Common myeloid progenitor, CD34-positive (primary cell): Measurements from ENCODE around the gene RIC8B.

ENCODE experiments used
- CTCF ChIA-PET: fragments of 350-600 bp; sonication (Branson Sonifier 250); formaldehyde crosslinking; loops from one replicate; lab custom pipeline; 2021; ENCODE audit warnings: antibody characterized with exemption; lab: Charles Lee
- POLR2A ChIA-PET: fragments of 350-600 bp; sonication (Branson Sonifier 250); formaldehyde crosslinking; loops from one replicate; lab custom pipeline; 2021; ENCODE audit warnings: antibody characterized with exemption; lab: Charles Lee
- DNase-seq, 3 donors: peaks; one replicate each; pipeline versions ENCODE4 v3.0.0 to v3.0.0-alpha.2; 2013
- H3K27ac ChIP-seq, 2 experiments: 1 replicate in 1 of 2; 2 replicates in 1 of 2; pipeline ENCODE4 v1.7.0; 2013; ENCODE audit warnings: inconsistent platforms in 2 of 2, low read length in 2 of 2, mild to moderate bottlenecking in 2 of 2, low read depth in 1 of 2, moderate library complexity in 1 of 2; ENCODE audit not compliant: severe bottlenecking in 2 of 2, insufficient read depth in 1 of 2, poor library complexity in 1 of 2
- H3K27me3 ChIP-seq, 5 experiments: replicated peaks in 2 of 5; 1 replicate in 3 of 5; 2 replicates in 2 of 5; pipeline versions ENCODE4 v1.6.1 to v1.7.0; 2013; ENCODE audit warnings: low read length in 4 of 5, mild to moderate bottlenecking in 2 of 5, moderate library complexity in 2 of 5, inconsistent platforms in 1 of 5; ENCODE audit not compliant: insufficient read depth in 5 of 5, control insufficient read depth in 4 of 5
- H3K36me3 ChIP-seq, 4 experiments: 1 replicate in 2 of 4; 2 replicates in 2 of 4; pipeline versions ENCODE4 v1.6.1 to v1.7.0; 2013; ENCODE audit warnings: low read length in 3 of 4, control low read depth in 1 of 4, mild to moderate bottlenecking in 1 of 4; ENCODE audit not compliant: control insufficient read depth in 4 of 4, insufficient read depth in 4 of 4
- H3K4me1 ChIP-seq, 4 experiments: 1 replicate in 3 of 4; 2 replicates in 1 of 4; pipeline versions ENCODE4 v1.6.1 to v1.7.1; 2013; ENCODE audit warnings: low read length in 3 of 4, mild to moderate bottlenecking in 3 of 4, control low read depth in 1 of 4, inconsistent platforms in 1 of 4, moderate library complexity in 1 of 4; ENCODE audit not compliant: control insufficient read depth in 4 of 4, insufficient read depth in 4 of 4; ENCODE audit errors: control extremely low read depth in 1 of 4
- H3K4me3 ChIP-seq, 7 experiments: 1 replicate in 4 of 7; 2 replicates in 3 of 7; pipeline versions ENCODE4 v1.5.1 to v1.7.0; 2013; ENCODE audit warnings: mild to moderate bottlenecking in 7 of 7, low read length in 6 of 7, moderate library complexity in 6 of 7, inconsistent platforms in 2 of 7, low read depth in 2 of 7, control low read depth in 1 of 7; ENCODE audit not compliant: insufficient read depth in 4 of 7, control insufficient read depth in 1 of 7; ENCODE audit errors: extremely low read depth in 1 of 7
- H3K9me3 ChIP-seq, 5 experiments: 1 replicate in 4 of 5; 2 replicates in 1 of 5; pipeline versions ENCODE4 v1.6.1 to v1.7.1; 2013; ENCODE audit warnings: low read length in 4 of 5, mild to moderate bottlenecking in 2 of 5, inconsistent platforms in 1 of 5, low read depth in 1 of 5, moderate library complexity in 1 of 5; ENCODE audit not compliant: control insufficient read depth in 4 of 5, insufficient read depth in 2 of 5; ENCODE audit errors: control extremely low read depth in 1 of 5
- WGBS: methylation state at CpG from one replicate; pipeline ENCODE4 v1.1.5; 2013; ENCODE audit not compliant: insufficient coverage; 5-methylcytosine and 5-hydroxymethylcytosine counted together

The RIC8B gene

GRCh38 chr12:106897981-106898901, 123.8 kb downstream of the RIC8B start:
- Histone ChIP-seq H3K9me3 (no peaks in the 10 kb centered on the region), H3K4me1 (peaks cover 0 to under 1% (median 0%) of the 10 kb centered on the region in 4 experiments), H3K27me3 (peaks cover 7 to 95% (median 52%) of the 10 kb centered on the region in 5 experiments), H3K4me3 (no peak overlapping the region), H3K27ac (no peak overlapping the region), H3K36me3 (no peaks in the 10 kb centered on the region)
- CTCF ChIA-PET = interaction anchor here (1.2 kb wide), 1 partner anchor 17 kb away, joined by 3 read pairs; no protein-coding TSS in a partner anchor
- WGBS = 42% methylated on average over 10 of the region's 13 CpGs
- POLR2A ChIA-PET = no interaction called here
- DNase-seq = no peak

- H3K36me3 ChIP-seq = no peaks in the 10 kb centered on the region
- no peak overlapping the region for H3K27ac ChIP-seq
- no peaks in the 10 kb centered on the region for H3K9me3 ChIP-seq
- POLR2A ChIA-PET = no interaction called here
- no peak for DNase-seq
- peaks cover 13 to 94% (median 53%) of the 10 kb centered on the region in 5 experiments for H3K27me3 ChIP-seq
- H3K4me3 ChIP-seq = no peak overlapping the region
- H3K4me1 ChIP-seq = peaks cover 0 to 2% (median 0%) of the 10 kb centered on the region in 4 experiments
- WGBS = 78% methylated on average over 4 of the region's 6 CpGs
- CTCF ChIA-PET = no interaction called here
These were observed 126.1 kb downstream of the RIC8B start for GRCh38 chr12:106900554-106900953.

GRCh38 chr12:106901276-106901675, 126.8 kb downstream of the RIC8B start:
- peak in 1 of 3 donors; percentile 7 for DNase-seq
- 89% methylated on average over 1 of the region's 1 CpG for WGBS
- H3K4me3 ChIP-seq = no peak overlapping the region
- POLR2A ChIA-PET = interaction anchor here (0.7 kb wide), 1 partner anchor 59 kb away, joined by 3 read pairs; no protein-coding TSS in a partner anchor
- peaks cover 0 to 2% (median 0%) of the 10 kb centered on the region in 4 experiments for H3K4me1 ChIP-seq
- no peaks in the 10 kb centered on the region for H3K9me3 ChIP-seq
- no peak overlapping the region for H3K27ac ChIP-seq
- peaks cover 13 to 95% (median 58%) of the 10 kb centered on the region in 5 experiments for H3K27me3 ChIP-seq
- CTCF ChIA-PET = interaction anchor here (1.3 to 2.8 kb wide), 3 partner anchors 10 to 16 kb away, joined by 3 to 11 read pairs (median 4); no protein-coding TSS in a partner anchor
- H3K36me3 ChIP-seq = no peaks in the 10 kb centered on the region

- Histone ChIP-seq H3K27ac (no peak overlapping the region), H3K4me3 (no peak overlapping the region), H3K4me1 (peaks cover 0 to 2% (median 0%) of the 10 kb centered on the region in 4 experiments), H3K9me3 (peaks cover 0 to 5% (median 2%) of the 10 kb centered on the region in 5 experiments), H3K36me3 (no peaks in the 10 kb centered on the region), H3K27me3 (peaks cover 19 to 99% (median 60%) of the 10 kb centered on the region in 5 experiments)
- DNase-seq = no peak
- ChIA-PET POLR2A (interaction anchor here (0.7 kb wide), 1 partner anchor 60 kb away, joined by 3 read pairs; no protein-coding TSS in a partner anchor), CTCF (interaction anchor here (1.3 to 2.8 kb wide), 3 partner anchors 10 to 16 kb away, joined by 3 to 11 read pairs (median 4); no protein-coding TSS in a partner anchor)
- WGBS = 87% methylated on average over 8 of the region's 11 CpGs
These were observed 127.6 kb downstream of the RIC8B start for GRCh38 chr12:106902053-106902452.

- WGBS = 7% methylated on average over 23 of the region's 28 CpGs
- CTCF ChIA-PET = interaction anchor here (0.8 to 2.8 kb wide), 3 partner anchors 8 to 17 kb away, joined by 4 to 11 read pairs (median 6); no protein-coding TSS in a partner anchor
These were observed 128.9 kb downstream of the RIC8B start for GRCh38 chr12:106903241-106903945.

DNA sequence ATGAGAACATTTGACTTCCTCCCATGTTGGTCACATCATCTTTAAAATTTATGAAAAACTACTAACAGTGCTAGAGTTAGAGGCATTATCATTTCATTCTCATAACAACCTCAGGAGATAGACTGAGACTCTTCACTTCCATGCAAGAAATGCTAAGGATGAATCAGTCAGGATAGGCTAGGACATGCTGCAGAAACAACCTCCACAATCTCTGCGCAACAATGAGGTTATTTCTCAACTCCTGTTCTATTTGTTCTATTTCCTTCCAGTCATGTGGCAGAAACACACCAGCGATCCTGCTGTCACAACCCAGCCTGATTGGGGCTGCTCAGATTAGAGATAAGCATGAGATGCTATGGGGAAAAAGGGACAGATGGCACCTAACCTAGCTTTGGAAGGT, 132.2 kb downstream of the RIC8B start:
- H3K27ac ChIP-seq = no peak overlapping the region
- H3K27me3 ChIP-seq = peaks cover 19 to 94% (median 52%) of the 10 kb centered on the region in 5 experiments
- WGBS = 60% methylated on average over 1 of the region's 2 CpGs
- H3K4me1 ChIP-seq = peaks cover 0 to 3% (median 2%) of the 10 kb centered on the region in 4 experiments
- no peaks in the 10 kb centered on the region for H3K36me3 ChIP-seq
- no peak overlapping the region for H3K4me3 ChIP-seq
- CTCF ChIA-PET = interaction anchor here (0.7 to 1.1 kb wide), 2 partner anchors 12 to 33 kb away, joined by 3 to 6 read pairs; no protein-coding TSS in a partner anchor
- POLR2A ChIA-PET = no interaction called here
- peaks cover 0 to 5% (median 2%) of the 10 kb centered on the region in 5 experiments for H3K9me3 ChIP-seq
- DNase-seq = no peak

More at GRCh38 chr12:106903241-106903945, 128.9 kb downstream of the RIC8B start:
- H3K36me3 ChIP-seq = no peaks in the 10 kb centered on the region
- DNase-seq = peak; percentile 18 to 33 (median 32)
- H3K4me1 ChIP-seq = peaks cover 0 to 2% (median 0%) of the 10 kb centered on the region in 4 experiments
- peaks cover 19 to 99% (median 61%) of the 10 kb centered on the region in 5 experiments for H3K27me3 ChIP-seq
- POLR2A ChIA-PET = no interaction called here
- H3K4me3 ChIP-seq = no peak overlapping the region
- no peak overlapping the region for H3K27ac ChIP-seq
- peaks cover 0 to 5% (median 2%) of the 10 kb centered on the region in 5 experiments for H3K9me3 ChIP-seq
